GM12865 (cell line): ENCODE measurements around the gene TNFRSF1A.
A peak's percentile ranks its signal among the peaks of the same experiment; 100 is the strongest.

Experiments
- DNase-seq: peaks from one replicate; pipeline ENCODE4 v3.0.0; 2010; ENCODE audit warnings: low read depth
- H3K4me3 ChIP-seq: 2 replicates; pipeline ENCODE4 v1.5.1; 2011; ENCODE audit warnings: mild to moderate bottlenecking, low read depth, low read length, control low read depth
- TF ChIP-seq, protein P1 (sequence below): IDR thresholded peaks from 2 replicates; pipeline ENCODE4 v1.5.1; 2011; ENCODE audit warnings: low read length, control low read depth, low read depth, inconsistent platforms; ENCODE audit not compliant: insufficient read depth; ENCODE audit errors: missing control alignments

Gene TNFRSF1A

GRCh38 chr12:6336889-6337853 is 4.7 kb downstream of the TNFRSF1A start:
- DNase-seq, result peak; percentile 66
- TF ChIP-seq, protein P1, sequence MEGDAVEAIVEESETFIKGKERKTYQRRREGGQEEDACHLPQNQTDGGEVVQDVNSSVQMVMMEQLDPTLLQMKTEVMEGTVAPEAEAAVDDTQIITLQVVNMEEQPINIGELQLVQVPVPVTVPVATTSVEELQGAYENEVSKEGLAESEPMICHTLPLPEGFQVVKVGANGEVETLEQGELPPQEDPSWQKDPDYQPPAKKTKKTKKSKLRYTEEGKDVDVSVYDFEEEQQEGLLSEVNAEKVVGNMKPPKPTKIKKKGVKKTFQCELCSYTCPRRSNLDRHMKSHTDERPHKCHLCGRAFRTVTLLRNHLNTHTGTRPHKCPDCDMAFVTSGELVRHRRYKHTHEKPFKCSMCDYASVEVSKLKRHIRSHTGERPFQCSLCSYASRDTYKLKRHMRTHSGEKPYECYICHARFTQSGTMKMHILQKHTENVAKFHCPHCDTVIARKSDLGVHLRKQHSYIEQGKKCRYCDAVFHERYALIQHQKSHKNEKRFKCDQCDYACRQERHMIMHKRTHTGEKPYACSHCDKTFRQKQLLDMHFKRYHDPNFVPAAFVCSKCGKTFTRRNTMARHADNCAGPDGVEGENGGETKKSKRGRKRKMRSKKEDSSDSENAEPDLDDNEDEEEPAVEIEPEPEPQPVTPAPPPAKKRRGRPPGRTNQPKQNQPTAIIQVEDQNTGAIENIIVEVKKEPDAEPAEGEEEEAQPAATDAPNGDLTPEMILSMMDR, result no peak
- peak overlapping the region; percentile 52 for H3K4me3 ChIP-seq

DNA sequence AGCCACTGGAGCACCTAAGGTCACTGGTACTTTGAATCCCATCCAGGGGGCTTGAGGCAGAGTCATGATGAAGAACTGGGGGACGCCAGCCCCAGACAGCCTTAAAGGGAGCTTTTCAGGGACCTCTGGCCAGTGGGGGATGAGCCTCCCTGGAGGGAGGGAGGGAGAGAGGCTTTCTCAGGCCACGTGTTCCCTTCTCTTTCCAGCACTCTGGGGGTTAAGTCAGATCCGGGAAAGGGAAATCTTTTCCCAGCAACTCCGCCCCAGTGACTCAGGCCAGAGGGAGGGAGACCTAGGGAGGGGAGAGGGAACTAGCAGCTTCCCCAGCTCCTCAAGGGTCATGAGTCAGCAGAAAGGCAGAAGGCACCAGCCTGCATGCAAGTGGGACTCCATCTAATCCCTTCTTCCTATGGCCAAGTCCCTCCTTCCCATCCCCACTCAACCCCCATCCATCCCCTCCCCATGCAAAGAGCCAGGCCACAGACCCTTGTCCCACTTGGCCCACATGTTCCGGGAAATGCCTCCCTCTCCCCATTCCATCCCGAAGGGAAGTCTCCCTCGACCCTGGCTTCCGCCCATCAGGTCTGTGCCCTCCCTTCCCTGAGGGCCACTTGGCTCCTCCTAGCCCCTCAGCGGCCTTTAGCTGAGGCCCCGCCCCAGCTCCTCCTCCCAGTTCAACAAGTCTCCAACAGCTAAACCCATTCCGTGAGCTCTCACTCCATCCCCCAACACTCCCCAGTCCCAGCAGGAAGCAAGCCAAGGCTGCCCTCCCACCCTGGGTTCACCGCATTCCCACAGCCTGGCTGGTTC is 5.6 kb downstream of the TNFRSF1A start:
- peak; percentile 52 for DNase-seq
- H3K4me3 ChIP-seq, result peak overlapping the region; percentile 52
- TF ChIP-seq, protein P1, result no peak

- peak overlapping the region; percentile 52 for H3K4me3 ChIP-seq
- TF ChIP-seq, protein P1, result peak; percentile 78
- DNase-seq, result peak; percentile 89
These were observed 6.3 kb downstream of the TNFRSF1A start for GRCh38 chr12:6335451-6336078.

DNA sequence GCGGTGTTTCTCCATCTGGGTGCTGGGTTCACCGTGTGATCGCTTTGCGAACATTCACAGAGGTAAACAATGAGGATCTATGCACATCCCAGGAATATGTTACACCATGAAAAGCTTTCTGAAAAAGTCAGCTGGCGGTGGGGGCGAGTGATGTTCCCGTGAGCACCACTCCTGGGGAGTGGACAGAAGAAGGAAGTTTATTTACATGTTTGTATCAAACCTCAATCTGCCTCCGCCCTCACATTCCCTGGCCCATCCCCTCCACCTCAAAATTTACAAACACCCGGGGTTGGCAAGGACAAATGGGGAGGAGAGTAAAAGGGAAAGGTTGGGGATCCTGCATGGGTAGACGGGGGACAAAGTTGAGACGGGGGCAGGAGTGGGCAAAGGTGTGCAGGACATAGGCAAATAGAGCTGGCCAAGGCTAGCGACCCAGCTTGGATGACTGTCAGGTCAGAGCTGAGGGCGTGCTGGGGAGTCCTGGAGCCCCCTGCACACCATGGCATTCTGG is 6.9 kb downstream of the TNFRSF1A start:
- H3K4me3 ChIP-seq, result no peak overlapping the region
- no peak for DNase-seq
- TF ChIP-seq, protein P1, result no peak

GRCh38 chr12:6334359-6334758 is 7.5 kb downstream of the TNFRSF1A start:
- DNase-seq, result no peak
- TF ChIP-seq, protein P1, result no peak
- no peak overlapping the region for H3K4me3 ChIP-seq

GRCh38 chr12:6333566-6333965 is 8.3 kb downstream of the TNFRSF1A start:
- TF ChIP-seq, protein P1, result no peak
- H3K4me3 ChIP-seq, result no peak overlapping the region
- no peak for DNase-seq
